GM19372 (cell line): ENCODE data around the gene GSTM3.
"Not testable (repeated sequence)": the region's sequence is repeated elsewhere in the genome, so short reads cannot be mapped to it uniquely, and the experiment has no call there.

Experiments
- ATAC-seq: cut with Tn5 transposase; IDR thresholded peaks from one replicate; pipeline ENCODE4 v1.9.1; 2021; ENCODE audit warnings: mild to moderate bottlenecking, low read depth, moderate library complexity; ENCODE audit not compliant: unreplicated experiment

GSTM3 gene

DNA sequence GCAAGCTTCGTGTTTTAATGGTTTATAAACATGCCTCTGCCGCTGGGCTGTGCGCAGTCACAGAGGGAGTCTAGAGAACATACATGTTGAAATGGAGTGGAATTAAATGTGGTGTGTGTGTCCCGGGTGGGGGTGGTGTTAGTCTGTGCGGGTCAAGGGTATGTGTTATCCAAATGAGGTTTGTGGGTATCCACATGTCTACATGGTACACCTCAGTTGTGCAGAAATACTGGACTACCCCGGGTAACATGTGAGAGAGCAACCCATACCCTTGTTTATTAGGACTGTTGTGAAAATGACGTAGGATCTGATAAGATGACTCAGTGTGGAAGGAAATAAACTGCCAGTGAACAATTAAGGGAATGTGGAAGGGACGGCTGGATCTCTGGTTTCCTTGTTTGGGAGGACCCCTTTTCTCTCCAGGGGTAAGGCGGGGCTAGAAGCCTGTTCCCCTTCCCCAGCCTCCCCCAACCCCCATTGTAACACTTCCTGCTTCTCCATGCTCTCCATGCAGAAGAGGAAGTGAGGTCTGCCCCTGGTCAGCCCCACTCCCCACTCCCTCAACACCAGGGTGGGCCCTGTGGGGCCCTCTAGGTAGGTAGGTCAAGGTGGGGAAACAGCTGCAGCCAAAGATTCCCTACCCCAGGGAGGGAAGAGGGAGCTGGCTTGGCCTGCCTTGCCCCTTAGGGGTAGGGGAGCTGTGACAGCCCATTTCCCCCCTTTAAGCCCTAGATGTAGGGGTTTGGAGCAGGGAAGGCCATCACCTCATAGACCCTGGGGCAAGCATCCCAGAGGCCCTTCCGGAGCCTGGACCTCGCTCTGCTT, 22.2 kb upstream of the GSTM3 start:
- no peak for ATAC-seq

DNA sequence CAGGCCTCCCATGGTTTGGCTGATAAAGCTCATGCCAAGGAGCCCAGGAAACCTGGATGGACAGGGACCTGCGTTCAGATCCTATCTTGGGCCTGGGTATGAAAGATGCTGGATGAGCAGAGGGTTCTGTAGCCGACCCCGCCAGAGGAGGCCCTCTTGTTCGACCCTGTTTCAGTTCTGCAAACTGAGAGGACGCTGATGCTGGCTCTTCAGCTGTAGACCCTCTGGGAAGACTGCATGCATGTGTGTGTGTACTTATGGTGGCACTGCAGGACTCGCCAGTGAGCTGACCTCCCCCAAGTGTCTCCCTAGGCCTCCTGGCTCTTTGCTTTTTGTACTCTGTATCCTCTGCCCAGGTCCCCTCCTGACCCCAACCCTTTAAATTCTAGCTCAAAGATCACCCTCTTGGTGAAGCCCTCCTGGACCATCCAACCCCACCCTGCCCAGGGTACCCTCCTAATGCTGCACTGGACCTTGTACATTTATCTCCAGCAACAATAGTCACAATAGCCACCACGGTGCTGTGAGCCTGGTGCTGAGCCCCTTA, 21.3 kb upstream of the GSTM3 start:
- no peak for ATAC-seq

DNA sequence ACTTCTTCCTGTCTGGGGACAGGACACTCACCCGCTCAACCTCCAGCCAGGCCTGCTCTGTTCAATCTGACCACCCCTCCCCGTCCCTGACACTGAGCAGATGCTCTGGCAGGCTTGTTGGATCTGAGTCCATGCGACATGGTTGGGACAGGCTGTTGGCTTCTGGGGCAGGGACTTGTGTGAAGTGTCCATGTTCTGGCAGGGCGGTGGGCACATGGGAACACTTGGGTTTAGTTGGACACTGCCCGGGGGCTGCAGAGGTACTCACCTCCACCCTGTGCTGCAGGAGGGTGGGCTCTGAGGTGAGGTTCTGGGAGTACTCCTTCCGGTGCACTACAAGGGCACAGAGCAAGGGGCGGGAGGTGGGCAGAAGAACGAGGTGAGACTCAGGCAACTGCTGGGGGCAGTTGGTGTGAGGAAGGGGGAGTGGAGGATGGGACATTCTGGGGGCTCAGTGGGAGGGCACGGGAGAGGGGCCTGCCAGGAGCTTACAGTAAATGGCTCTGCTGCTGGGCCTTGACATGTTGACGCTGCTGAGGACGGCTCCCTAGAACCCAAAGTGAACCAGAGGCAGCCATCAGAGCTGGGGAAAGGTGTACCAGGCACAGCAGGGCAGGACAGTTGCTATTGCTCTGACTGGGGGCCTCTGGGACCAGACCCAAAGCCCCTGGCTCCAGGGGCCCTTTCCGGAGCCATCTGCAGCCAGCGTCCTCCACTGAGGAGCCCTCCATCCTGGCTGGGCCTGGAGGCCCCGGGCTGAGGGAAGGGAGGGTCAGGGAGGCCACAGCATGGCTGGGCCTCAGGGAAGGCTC, 20.6 kb upstream of the GSTM3 start:
- ATAC-seq = no peak

DNA sequence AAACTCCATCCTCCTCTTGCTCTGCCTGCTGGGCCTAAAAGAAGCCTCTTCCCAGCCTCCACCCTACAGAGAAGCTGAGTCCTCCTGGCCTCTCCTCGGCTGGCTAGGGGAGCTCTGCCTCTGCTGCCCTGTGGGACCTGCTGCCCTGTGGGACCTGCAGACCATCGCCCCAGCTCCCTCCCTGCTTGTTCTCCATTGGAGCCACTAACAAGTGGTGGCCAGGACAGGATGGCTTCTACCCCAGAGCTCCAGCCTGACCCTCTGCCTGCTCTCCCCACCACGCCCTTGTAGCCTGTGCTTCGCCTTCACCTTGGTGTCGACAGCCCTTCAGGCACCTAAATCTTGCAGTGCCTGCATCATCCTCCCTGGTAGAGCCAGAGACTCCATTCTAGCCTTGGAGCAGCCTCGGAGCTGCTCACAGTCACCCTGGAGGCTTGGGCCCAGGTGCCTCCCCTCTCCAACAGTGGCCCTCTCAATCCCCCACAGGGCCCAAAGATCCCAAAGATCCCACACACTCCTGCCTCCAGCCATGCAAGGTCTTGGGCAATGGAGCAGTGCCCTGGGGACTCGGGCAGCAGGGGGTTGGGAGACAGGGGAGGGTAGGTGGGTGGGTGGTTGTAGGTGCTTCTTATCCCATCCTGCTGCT, 19.9 kb upstream of the GSTM3 start:
- ATAC-seq = no peak

DNA sequence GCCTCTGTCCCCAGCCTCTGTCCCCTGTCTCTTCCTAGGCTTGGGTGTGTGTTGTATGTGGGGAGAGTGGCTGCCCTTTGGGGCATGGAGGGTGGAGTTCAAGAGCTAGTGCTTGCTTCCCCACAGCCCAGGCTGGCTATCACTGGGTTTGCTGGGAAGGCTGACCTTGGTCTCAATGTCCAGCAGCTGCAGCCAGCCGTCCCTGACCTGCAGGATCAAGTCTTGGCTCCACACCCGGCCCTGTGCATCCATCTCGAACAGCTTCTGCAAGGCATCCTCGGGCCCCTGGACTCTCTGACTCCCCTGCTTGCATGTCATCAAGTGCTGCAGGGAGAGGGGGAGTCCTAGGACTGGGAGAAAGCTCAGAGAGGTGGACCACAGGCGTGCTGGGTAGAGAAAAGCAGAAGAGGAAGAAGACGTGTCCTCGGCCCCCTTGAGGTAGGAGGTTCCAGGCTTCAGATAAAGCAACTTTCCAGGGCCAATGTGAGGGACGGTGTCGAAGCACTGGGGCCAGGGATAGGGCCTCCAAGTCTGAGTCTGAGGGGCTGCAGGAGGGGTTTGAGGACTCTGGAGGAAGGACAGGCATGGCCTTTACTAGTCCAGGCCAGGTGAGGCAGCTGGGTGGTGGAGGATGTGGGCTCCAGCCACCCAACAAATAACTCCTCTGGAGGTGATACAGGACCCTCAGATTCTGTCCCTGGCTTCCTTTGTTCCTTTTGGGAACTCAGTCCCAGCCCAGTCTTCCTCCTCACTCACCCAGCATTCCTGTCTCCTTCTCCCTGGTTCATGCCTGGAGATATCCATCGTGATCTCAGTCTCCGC, 18.9 kb upstream of the GSTM3 start:
- ATAC-seq = no peak

DNA sequence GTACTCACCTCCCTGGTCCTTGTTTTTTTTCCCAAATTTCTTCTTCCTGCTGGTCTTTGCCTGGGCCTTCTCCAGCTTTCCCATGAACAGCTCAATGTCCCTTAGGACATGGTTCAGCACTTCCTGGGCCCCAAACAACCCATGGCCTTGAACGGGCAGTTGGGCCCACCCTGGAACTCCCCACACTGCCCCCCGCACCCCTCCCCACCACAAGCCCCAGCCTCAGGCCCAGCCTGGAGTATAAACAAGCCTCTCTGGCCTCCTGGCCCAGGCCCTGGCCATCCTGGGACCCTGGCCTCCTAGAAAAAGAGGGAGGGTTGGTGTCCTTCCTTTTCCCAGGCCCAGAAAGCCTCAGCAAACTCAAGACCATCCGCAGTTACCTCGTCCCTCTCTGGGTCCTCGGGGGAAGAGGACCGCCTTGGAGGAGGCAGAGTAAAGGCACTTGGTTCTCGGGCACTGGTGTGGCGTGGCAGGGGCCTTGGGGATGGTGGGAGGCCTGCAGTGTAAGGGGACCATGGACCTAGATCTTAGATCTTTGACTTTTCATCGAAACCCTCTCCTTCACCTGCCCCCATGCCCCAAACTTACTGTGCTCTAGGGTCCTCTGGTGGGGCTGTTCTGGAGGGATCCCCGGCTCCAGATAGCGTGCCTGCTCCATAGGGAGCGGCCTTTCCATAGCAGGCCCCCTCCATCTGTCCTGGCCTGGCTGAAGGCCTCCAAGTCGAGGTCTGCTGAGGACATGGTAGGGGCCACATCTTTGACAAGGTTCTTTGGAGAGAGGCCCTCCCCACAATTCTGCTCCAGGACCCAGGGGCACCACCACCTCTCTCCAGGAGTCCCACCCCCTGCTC, 17.3 kb upstream of the GSTM3 start:
- no peak for ATAC-seq

DNA sequence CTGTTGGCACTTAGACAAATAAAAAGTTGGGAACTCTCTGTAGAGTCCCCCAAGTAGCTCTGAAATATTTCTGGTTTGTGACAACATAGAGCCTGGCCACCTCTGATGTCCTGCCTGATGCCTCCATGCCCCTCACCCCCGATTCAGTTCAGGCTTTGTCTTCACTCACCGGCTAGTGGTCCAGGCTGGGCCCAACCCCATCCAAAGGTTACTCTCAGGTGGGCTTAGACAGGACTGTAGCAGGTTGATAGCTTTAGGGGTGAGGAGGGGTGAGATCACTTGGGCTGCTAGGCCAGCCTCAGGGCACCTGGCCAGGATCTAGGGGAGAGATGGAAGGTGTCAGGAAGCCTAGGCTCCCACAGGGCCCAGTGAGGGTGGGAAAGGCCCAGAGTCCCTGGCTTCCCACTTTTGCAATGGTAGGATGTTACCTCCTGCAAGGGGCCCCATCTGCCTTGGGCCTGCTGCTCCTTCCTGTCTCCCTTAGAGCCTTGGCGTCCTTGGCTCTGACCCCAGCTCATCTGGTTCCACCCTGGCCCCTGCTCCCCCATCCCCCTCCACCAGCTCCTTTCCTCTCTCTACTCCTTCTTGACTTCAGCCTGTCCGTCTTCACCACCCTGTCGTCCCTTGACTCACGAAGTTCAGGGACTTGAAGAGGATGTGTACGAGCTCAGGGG, 16.1 kb upstream of the GSTM3 start:
- ATAC-seq = no peak

DNA sequence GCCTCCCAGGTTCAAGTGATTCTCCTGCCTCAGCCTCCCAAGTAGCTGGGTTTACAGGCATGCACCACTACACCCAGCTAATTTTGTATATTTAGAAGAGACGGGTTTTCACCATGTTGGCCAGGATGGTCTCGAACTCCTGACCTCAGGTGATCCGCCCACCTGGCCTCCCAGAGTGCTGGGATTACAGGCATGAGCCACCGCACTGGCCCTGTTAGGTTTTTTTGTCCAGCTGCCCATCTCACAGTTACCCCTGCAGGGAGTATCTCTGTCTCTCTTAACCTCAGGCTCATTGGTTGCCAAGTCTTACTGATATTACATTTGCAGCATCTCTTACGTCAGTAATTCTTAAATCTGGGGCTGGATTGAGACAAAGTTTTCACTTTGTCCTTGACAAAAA, 15.5 kb upstream of the GSTM3 start:
- ATAC-seq = not testable (repeated sequence)

DNA sequence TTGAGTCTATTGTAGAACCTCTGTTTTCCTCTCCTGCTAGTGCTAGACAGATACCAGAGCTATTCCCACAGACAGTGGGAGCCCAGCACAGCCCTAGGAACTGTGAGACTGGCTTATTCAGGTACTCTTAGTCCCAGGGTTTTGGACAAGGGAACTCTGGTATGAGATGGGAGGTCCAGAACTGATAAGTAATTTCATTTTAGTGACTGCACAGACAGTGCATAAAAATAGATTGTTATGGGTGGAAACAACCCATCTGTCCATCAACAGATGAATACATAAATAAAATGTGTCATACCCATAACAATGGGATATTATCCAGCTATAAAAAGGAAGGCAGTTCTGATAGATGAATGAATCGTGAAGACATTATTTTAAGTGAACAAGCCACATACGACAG, 13.9 kb upstream of the GSTM3 start:
- ATAC-seq = no peak

DNA sequence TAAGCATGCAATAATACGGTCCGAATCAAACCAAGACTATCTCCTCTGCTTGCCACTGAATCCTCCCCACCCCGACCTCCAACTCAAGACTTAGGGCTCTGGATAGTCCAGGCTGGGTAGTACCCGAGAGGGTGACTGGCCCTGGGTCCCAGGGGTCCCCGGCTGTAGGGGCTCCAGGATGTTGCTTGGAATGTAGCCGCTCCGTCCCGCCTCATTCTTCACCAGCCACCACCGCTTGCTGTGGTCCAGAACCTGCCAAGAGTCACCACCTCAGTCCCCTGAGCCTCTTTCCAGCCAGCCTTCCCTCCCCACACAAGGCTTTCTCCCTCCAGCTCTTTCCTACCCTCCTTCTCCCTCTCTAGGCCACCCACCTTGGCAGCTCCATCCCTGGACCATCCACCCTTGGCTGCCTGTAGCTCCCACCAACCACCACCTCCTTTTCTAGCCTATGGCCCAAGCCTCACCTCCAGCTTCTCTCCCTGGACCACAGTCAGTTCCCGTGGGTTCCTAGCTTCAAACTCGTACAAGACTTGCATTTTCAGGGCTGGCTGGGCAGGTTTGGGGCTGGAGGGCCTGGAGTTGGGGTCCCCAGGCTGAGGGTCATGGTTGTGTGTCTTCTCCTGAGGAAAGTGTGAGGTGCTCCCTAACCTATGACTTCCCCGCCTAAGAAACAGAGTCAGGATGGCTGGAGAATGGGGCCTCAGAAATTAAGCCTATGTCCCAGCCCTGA, 10.9 kb upstream of the GSTM3 start:
- no peak for ATAC-seq

DNA sequence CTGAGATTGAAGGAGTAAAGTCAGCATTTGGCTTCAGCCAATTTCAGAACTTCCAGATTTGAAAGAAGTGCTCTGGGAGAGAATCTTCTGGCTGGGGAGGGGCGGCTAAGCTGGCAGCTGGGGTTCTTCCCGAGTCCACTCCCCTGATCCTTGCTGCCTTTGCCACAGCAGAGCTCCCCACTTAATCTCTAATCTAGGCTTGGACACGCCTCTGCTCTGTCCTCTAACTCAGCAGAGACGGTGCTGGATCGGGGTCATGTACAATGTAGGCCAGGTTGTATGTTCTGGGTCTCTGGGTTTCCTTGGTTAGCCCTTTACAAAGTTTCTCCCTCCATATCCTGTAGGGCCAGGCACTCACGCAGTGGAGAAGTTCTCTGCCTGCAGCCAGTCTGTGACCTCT, 10.1 kb upstream of the GSTM3 start:
- ATAC-seq = no peak

DNA sequence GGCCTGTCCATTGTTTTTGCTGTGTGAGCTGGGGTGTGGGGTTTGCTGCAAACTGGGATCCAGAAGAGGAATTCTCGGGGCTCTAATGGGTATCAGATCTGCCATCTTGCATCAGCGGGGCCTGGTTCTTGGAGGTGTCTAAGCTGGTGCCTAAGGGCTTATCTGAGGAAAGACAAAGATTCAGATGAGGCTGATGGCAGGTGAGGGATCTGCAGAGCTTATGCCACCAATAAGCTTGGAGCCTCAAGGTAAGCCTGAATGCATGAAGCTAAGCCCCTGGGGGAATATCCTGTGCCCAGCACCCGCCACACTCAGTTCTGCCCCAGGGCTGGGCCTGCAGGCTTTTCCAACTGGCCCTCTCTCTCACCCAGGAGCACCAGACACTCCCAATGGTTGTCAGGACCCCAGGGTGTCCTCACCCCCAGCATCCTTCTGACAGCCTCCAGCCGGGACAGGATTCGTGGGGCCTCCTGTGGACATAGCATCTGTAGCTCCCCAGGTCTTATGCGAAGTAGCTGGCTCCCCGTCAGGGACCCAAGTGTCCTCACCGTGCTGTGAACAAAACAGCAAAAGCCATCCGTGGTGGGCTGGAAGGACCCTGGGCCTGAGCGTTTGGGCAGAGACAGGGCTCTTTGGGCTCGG, 9.5 kb upstream of the GSTM3 start:
- ATAC-seq = no peak

DNA sequence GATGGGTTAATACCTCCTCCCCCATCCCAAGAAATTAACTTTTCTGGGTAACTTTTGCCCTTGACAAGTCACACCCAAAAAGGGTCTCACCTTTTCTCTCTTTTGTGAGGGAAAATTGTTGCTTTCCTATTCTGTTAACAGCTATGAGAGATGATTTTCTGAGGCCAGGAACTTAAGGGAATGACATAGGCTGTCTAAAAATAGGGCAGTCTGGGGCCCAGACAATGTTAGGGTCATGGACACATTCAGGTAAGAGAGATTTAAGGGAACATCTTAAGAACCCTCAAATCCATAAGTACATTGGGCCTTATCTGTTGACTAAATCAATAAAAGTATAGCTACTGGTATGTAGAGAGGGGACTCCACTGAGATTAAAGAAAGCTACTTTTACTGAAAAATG, 8.4 kb upstream of the GSTM3 start:
- ATAC-seq = no peak

DNA sequence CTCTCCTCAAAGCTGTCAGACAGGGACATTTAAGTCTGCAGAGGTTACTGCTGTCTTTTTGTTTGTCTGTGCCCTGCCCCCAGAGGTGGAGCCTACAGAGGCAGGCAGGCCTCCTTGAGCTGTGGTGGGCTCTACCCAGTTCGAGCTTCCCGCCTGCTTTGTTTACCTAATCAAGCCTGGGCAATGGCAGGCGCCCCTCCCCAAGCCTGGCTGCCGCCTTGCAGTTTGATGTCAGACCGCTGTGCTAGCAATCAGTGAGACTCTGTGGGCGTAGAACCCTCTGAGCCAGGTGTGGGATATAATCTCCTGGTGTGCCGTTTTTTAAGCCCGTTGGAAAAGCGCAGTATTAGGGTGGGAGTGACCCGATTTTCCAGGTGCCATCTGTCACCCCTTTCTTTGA, 7.5 kb upstream of the GSTM3 start:
- ATAC-seq = not testable (repeated sequence)

DNA sequence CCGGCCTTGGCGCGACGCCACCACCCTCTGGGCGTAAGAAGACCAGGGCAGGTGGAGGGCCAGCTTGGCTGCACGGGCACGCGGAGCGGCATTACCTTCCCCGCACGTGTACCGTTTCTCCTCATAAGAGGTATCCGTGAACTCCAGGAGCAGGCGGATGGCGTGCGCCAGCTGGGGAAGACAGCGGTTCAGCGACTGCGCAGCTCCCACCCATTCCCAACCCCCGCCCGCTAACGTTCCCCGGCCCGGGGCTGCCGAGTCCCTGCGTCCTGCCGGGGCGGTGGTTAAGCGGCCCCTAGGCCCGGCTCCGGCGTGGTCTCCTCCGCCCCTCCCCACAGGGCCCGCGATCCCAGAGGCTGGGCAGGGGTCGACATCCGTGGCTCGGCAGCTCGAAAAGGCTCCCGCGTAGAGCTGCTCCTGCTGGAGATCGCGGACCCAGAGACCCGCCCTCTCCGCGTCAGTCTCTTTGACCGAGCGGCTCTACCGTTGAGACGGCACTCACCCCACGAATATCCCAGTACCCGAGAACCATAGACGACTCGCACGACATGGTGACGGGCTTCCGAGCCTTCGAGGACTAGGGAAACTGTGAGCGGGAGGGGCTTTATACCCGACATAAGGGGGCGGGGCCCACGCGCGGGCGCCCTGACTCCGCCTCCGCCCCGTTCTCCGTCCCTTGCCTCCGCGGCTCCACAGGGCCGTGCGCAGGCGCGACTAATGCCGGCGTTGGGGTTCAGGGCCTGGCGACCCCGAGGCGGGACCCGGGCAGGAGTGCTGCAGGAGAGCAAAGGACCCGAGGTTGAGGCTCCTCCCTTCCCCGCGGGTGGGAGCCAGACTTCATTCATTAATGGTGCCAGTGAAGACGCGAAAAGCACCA, 862 bp downstream of the GSTM3 start:
- peak; percentile 83 for ATAC-seq

DNA sequence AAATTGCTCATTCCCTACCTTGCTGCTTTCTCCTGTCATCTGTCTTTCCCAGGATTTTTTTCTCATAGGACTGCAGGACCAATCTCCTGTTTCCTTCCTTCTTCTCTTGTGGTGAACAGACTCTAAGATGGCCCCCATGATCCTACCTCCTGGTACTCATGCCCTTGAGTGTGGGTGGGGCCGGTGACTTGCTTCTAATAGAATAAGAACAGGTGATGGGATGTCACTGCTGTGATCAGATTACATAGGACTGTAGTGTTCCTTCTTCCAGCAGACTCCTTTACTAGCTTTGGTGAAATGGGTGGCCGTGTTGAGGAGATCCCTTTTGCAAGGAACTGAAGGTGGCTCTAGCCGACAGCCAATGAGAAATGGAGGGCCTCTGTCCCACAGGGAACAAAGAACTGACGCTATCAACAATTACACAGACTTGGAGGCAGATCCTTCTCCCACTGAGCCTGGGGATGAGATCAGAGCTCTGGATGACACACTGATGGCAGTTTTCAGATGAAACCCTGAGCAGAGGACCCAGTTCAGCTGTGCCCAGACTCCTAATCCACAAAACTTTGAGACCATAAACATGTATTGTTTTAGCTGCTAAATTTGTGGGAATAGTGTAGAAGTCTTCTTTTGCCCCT, 7.5 kb downstream of the GSTM3 start:
- ATAC-seq = no peak
